Measurements from ENCODE around the gene IFI27L2.

The IFI27L2 gene

DNA sequence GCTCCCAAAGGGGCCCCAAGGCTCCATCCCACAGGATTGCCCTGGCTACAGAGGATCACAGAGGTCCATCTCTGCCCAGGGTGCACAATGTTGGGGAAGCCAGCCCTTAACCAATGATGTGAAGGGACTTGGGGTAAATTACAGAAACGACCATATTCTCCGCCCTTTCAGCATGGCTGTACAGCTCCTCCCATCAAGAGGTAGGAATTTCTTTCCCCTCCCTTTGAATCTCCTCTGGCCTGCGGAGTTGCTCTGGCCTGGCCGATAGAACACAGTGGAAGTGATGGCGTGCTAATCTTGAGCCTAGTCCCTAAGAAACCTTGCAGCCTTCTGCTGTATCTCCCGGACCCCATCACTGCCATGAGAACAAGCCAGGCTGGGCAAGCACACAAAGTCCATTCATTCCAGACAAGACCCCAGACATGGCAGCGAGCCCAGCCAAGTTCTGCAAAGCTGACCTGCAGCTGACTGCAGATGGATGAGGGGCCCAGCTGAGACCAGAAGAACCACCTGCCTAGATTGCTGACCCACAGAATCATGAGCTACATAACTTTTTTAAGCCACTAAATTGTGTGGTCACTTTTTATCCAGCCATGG, 25.8 kb downstream of the IFI27L2 start:
- no peak overlapping the region for H3K9ac ChIP-seq (ENCODE audit: low read length)
- no peaks in the 10 kb centered on the region for H3K79me2 ChIP-seq (ENCODE audit: insufficient read depth, low read length)
- H3K9me3 ChIP-seq (ENCODE audit: low read length), result no peaks in the 10 kb centered on the region
- no peak overlapping the region for H2AFZ ChIP-seq (ENCODE audit: low read length)
- no peaks in the 10 kb centered on the region for H3K4me1 ChIP-seq (ENCODE audit: insufficient read depth, low read length, severe bottlenecking)
- no peak overlapping the region for H3K4me2 ChIP-seq (ENCODE audit: low read length)
- no peaks in the 10 kb centered on the region for H3K9me2 ChIP-seq (ENCODE audit: low read depth, low read length)
- no peaks in the 10 kb centered on the region for H4K20me1 ChIP-seq (ENCODE audit: insufficient read depth, low read length)
- no peak for TF ChIP-seq EZH2 (IDR thresholded peaks at IDR 0.05; ENCODE audit: borderline replicate concordance, low read length)
- TF ChIP-seq, protein P1, sequence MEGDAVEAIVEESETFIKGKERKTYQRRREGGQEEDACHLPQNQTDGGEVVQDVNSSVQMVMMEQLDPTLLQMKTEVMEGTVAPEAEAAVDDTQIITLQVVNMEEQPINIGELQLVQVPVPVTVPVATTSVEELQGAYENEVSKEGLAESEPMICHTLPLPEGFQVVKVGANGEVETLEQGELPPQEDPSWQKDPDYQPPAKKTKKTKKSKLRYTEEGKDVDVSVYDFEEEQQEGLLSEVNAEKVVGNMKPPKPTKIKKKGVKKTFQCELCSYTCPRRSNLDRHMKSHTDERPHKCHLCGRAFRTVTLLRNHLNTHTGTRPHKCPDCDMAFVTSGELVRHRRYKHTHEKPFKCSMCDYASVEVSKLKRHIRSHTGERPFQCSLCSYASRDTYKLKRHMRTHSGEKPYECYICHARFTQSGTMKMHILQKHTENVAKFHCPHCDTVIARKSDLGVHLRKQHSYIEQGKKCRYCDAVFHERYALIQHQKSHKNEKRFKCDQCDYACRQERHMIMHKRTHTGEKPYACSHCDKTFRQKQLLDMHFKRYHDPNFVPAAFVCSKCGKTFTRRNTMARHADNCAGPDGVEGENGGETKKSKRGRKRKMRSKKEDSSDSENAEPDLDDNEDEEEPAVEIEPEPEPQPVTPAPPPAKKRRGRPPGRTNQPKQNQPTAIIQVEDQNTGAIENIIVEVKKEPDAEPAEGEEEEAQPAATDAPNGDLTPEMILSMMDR (IDR thresholded peaks at IDR 0.05; ENCODE audit: low read length), result no peak
- H3K36me3 ChIP-seq (ENCODE audit: insufficient read depth, low read length), result no peaks in the 10 kb centered on the region
- no peaks in the 10 kb centered on the region for H3F3A ChIP-seq (ENCODE audit: insufficient read depth, low read length)
- H3K4me3 ChIP-seq (ENCODE audit: low read depth, low read length, poor library complexity, severe bottlenecking), result no peak overlapping the region
- H3K27ac ChIP-seq (ENCODE audit: low read depth, low read length, poor library complexity, severe bottlenecking), result no peak overlapping the region
- no peaks in the 10 kb centered on the region for H3K27me3 ChIP-seq (ENCODE audit: insufficient read depth, low read length)

DNA sequence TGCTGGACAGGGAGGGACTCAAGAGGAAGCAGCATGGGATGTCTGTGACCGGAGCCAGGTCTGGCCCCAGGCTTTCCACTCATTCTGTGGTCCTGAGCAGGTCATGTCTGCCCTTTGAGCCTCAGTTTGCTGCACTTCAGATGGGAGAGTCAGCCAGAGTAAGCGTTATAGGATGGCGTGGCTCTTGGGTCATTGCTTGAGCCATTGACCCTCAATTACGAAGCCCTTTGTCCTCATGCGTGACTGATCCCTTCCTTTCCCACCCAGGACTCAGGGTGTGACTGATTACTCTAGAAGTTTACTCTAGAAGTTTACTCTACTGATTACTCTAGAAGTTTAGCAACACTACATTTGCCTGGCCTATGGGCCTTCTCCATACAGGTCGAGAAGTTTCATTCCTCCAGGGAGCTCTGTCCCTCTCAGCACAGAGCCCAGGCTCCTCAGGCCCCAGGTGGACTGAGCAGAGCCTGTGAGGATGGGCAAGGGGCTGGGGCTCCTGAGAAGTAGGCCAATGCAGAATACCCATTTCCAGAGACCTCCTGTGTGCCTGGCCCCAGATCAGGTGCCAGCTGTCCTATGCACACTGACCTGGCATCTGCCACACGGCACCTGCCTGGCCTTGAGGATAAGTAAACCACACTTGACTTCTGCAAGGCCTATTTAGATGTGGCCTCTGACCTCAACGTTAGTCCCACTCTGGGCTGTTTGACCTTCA, 26.5 kb downstream of the IFI27L2 start:
- no peak overlapping the region for H3K9ac ChIP-seq (ENCODE audit: low read length)
- no peaks in the 10 kb centered on the region for H3K9me2 ChIP-seq (ENCODE audit: low read depth, low read length)
- no peaks in the 10 kb centered on the region for H3K79me2 ChIP-seq (ENCODE audit: insufficient read depth, low read length)
- H2AFZ ChIP-seq (ENCODE audit: low read length), result no peak overlapping the region
- no peak for TF ChIP-seq EZH2 (IDR thresholded peaks at IDR 0.05; ENCODE audit: borderline replicate concordance, low read length)
- TF ChIP-seq, protein P1 (IDR thresholded peaks at IDR 0.05; ENCODE audit: low read length), result no peak
- no peaks in the 10 kb centered on the region for H4K20me1 ChIP-seq (ENCODE audit: insufficient read depth, low read length)
- no peaks in the 10 kb centered on the region for H3K4me1 ChIP-seq (ENCODE audit: insufficient read depth, low read length, severe bottlenecking)
- no peaks in the 10 kb centered on the region for H3K36me3 ChIP-seq (ENCODE audit: insufficient read depth, low read length)
- H3K27ac ChIP-seq (ENCODE audit: low read depth, low read length, poor library complexity, severe bottlenecking), result no peak overlapping the region
- no peak overlapping the region for H3K4me3 ChIP-seq (ENCODE audit: low read depth, low read length, poor library complexity, severe bottlenecking)
- H3F3A ChIP-seq (ENCODE audit: insufficient read depth, low read length), result no peaks in the 10 kb centered on the region
- H3K4me2 ChIP-seq (ENCODE audit: low read length), result no peak overlapping the region
- no peaks in the 10 kb centered on the region for H3K27me3 ChIP-seq (ENCODE audit: insufficient read depth, low read length)
- H3K9me3 ChIP-seq (ENCODE audit: low read length), result no peaks in the 10 kb centered on the region

DNA sequence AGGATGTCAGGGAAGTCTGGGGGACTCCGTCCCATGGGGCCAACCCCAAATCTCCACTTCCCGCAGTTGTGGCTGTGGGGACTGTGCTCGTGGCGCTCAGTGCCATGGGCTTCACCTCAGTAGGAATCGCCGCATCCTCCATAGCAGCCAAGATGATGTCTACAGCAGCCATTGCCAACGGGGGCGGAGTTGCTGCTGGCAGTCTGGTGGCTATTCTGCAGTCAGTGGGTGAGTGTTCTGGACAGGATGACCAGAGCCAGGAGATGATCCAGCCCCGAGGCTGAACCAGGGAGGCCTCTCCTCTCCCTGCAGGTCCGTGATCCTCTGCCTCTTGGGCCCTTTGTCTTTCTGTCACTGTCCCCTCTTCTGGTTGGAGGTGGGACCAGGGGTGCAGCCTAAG, 27.7 kb downstream of the IFI27L2 start:
- TF ChIP-seq EZH2 (IDR thresholded peaks at IDR 0.05; ENCODE audit: borderline replicate concordance, low read length), result no peak
- TF ChIP-seq, protein P1 (IDR thresholded peaks at IDR 0.05; ENCODE audit: low read length), result no peak
- no peaks in the 10 kb centered on the region for H4K20me1 ChIP-seq (ENCODE audit: insufficient read depth, low read length)
- no peaks in the 10 kb centered on the region for H3K27me3 ChIP-seq (ENCODE audit: insufficient read depth, low read length)
- H3K4me1 ChIP-seq (ENCODE audit: insufficient read depth, low read length, severe bottlenecking), result no peaks in the 10 kb centered on the region
- no peak overlapping the region for H2AFZ ChIP-seq (ENCODE audit: low read length)
- H3K4me3 ChIP-seq (ENCODE audit: low read depth, low read length, poor library complexity, severe bottlenecking), result no peak overlapping the region
- H3K9me2 ChIP-seq (ENCODE audit: low read depth, low read length), result no peaks in the 10 kb centered on the region
- no peak overlapping the region for H3K4me2 ChIP-seq (ENCODE audit: low read length)
- H3K36me3 ChIP-seq (ENCODE audit: insufficient read depth, low read length), result no peaks in the 10 kb centered on the region
- no peaks in the 10 kb centered on the region for H3F3A ChIP-seq (ENCODE audit: insufficient read depth, low read length)
- no peaks in the 10 kb centered on the region for H3K9me3 ChIP-seq (ENCODE audit: low read length)
- no peak overlapping the region for H3K9ac ChIP-seq (ENCODE audit: low read length)
- no peak overlapping the region for H3K27ac ChIP-seq (ENCODE audit: low read depth, low read length, poor library complexity, severe bottlenecking)
- H3K79me2 ChIP-seq (ENCODE audit: insufficient read depth, low read length), result no peaks in the 10 kb centered on the region

All from OCI-LY1 (cell line).